ENCODE measurements around the gene CENPQ. TPM values are rescaled to one million over a fixed set of nuclear protein-coding genes. Genes with fewer than 3 reads are reported as not detected.

The CENPQ gene
- total RNA-seq, 1 experiment from 2014 or later, result 11.3 TPM

DNA sequence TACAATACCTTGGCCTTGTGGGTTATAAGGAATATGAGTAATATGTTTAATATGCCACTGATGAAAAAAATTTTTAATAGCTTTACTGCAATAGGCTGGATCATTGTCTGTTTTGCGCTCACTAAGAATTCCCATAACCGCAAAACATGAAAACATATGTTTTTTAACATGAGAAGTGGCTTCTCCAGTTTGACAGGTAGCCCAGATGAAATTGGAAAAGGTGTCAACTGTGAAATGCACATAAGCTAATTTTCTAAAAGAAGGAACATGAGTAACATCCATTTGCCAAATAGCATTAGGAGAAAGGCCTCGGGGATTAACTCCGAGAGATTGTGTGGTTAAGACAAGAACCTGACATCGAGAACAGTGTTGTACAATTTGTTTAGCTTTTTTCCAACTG, 41.5 kb downstream of the CENPQ start:
- Histone ChIP-seq H3K9me2 (ENCODE audit: insufficient read depth) (peaks cover 3% of the 10 kb centered on the region; the same call in 1 of the 2 replicates), H3K9ac (ENCODE audit: low read length) (no peak overlapping the region), H2AFZ (ENCODE audit: low read depth, low read length, poor library complexity, severe bottlenecking) (no peak overlapping the region), H3K9me3 (ENCODE audit: control insufficient read depth in 1 of 2, insufficient read depth in 1 of 2, low read depth in 1 of 2, low read length in 2 of 2) (no peaks in the 10 kb centered on the region; a peak in 1 of 4 replicates), H3K79me2 (ENCODE audit: insufficient read depth, low read length) (no peaks in the 10 kb centered on the region), H3K27me3 (ENCODE audit: insufficient read depth, low read length) (no peaks in the 10 kb centered on the region), H3K36me3 (ENCODE audit: control insufficient read depth in 1 of 2, insufficient read depth in 2 of 2, low read length in 2 of 2) (no peaks in the 10 kb centered on the region), H3K4me1 (ENCODE audit: control insufficient read depth in 1 of 2, insufficient read depth in 2 of 2, low read length in 2 of 2) (no peaks in the 10 kb centered on the region), H3K4me2 (ENCODE audit: low read length) (no peak overlapping the region), H3K4me3 (replicated peaks in 1 of 2; ENCODE audit: low read depth in 1 of 2, low read length in 2 of 2) (no peak overlapping the region), H3K27ac (ENCODE audit: low read depth, low read length) (no peak overlapping the region), H4K20me1 (ENCODE audit: insufficient read depth) (no peaks in the 10 kb centered on the region)
- RAD21 ChIA-PET (ENCODE audit: low non-redundant PET in 1 of 2, low total read pairs in 2 of 2, uncharacterized antibody in 2 of 2, unreplicated experiment in 2 of 2), result interaction anchor here in 1 of 2 experiments (0.5 kb wide), 1 partner anchor 36 kb away, joined by 3 read pairs; no protein-coding TSS in a partner anchor
- ATAC-seq (no peak), DNase-seq (ENCODE audit: low read depth, low spot score) (no peak)
- no TSS peak for BruUV-seq (replicated peaks)
- TF ChIP-seq SP1 (IDR thresholded peaks at IDR 0.05; ENCODE audit: low read depth) (no peak), TCF7L2 (IDR thresholded peaks at IDR 0.05; ENCODE audit: borderline replicate concordance, extremely low read depth, insufficient read depth, insufficient read length) (no peak), YY1 (IDR thresholded peaks at IDR 0.05; ENCODE audit: extremely low read depth, insufficient replicate concordance, low read depth, low read length) (no peak), POLR2A (IDR thresholded peaks at IDR 0.05; ENCODE audit: borderline replicate concordance, extremely low read depth, insufficient read depth, insufficient read length) (no peak), EZH2 (IDR thresholded peaks at IDR 0.05) (no peak), CEBPB (IDR thresholded peaks at IDR 0.05; ENCODE audit: low read depth) (no peak), ZFX (IDR thresholded peaks at IDR 0.05) (no peak), SIN3A (IDR thresholded peaks at IDR 0.05; ENCODE audit: low read depth) (no peak), ZNF274 (IDR thresholded peaks at IDR 0.05; ENCODE audit: low read depth, low read length) (no peak), ATF3 (IDR thresholded peaks at IDR 0.05) (no peak), RAD21 (IDR thresholded peaks at IDR 0.05; ENCODE audit: low read depth) (no peak), CBX3 (IDR thresholded peaks at IDR 0.05; ENCODE audit: low read depth) (no peak)
- TF ChIP-seq, protein P1, sequence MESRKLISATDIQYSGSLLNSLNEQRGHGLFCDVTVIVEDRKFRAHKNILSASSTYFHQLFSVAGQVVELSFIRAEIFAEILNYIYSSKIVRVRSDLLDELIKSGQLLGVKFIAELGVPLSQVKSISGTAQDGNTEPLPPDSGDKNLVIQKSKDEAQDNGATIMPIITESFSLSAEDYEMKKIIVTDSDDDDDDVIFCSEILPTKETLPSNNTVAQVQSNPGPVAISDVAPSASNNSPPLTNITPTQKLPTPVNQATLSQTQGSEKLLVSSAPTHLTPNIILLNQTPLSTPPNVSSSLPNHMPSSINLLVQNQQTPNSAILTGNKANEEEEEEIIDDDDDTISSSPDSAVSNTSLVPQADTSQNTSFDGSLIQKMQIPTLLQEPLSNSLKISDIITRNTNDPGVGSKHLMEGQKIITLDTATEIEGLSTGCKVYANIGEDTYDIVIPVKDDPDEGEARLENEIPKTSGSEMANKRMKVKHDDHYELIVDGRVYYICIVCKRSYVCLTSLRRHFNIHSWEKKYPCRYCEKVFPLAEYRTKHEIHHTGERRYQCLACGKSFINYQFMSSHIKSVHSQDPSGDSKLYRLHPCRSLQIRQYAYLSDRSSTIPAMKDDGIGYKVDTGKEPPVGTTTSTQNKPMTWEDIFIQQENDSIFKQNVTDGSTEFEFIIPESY (IDR thresholded peaks at IDR 0.05; ENCODE audit: extremely low read depth, insufficient replicate concordance, low read length), result no peak
- POLR2A ChIA-PET, result no interaction called here
- intact Hi-C loops (cut with micrococcal nuclease), result loop anchor here (5.0 kb wide), 1 partner anchor 312 kb away; no protein-coding TSS in a partner anchor
- CTCF ChIA-PET, result interaction anchor here (1.1 kb wide), 1 partner anchor 27 kb away, joined by 3 read pairs; no protein-coding TSS in a partner anchor
